SK-N-SH treated with all-trans-retinoic acid at 6 μM for 48 hours (cell line): ENCODE results near the gene TUBB2A.

Source experiments
- ARNTL ChIP-seq: fragments of 450-650 bp; formaldehyde crosslinking; IDR thresholded peaks from 2 replicates; pipeline ENCODE4 v1.5.0; 2020; ENCODE audit warnings: low read depth, mild to moderate bottlenecking, moderate library complexity, borderline replicate concordance
- BACH2 ChIP-seq: fragments of 250-450 bp; sonication (Bioruptor Pico); IDR thresholded peaks from 2 replicates; pipeline ENCODE4 v1.9.0; 2021; ENCODE audit warnings: mild to moderate bottlenecking, borderline replicate concordance
- ESRRG ChIP-seq: fragments of 250-450 bp; sonication (Bioruptor Pico); IDR thresholded peaks from 2 replicates; pipeline ENCODE4 v1.6.1; 2021; ENCODE audit warnings: mild to moderate bottlenecking
- PATZ1 ChIP-seq: fragments of 250-450 bp; sonication (Bioruptor Pico); IDR thresholded peaks from 2 replicates; pipeline ENCODE4 v1.8.0; 2020; ENCODE audit warnings: mild to moderate bottlenecking, moderate library complexity, borderline replicate concordance
- POU6F1 ChIP-seq: fragments of 250-450 bp; sonication (Bioruptor Pico); IDR thresholded peaks from 2 replicates; pipeline ENCODE4 v1.8.0; 2021; ENCODE audit warnings: low read depth, mild to moderate bottlenecking, moderate library complexity, borderline replicate concordance
- SNAI2 ChIP-seq: fragments of 250-450 bp; sonication (Bioruptor Pico); IDR thresholded peaks from 2 replicates; pipeline ENCODE4 v1.5.0; 2020; ENCODE audit warnings: mild to moderate bottlenecking, moderate library complexity
- ZFP3 ChIP-seq: fragments of 250-450 bp; sonication (Bioruptor Pico); IDR thresholded peaks from 2 replicates; pipeline ENCODE4 v1.5.0; 2020; ENCODE audit warnings: mild to moderate bottlenecking, moderate library complexity
- ZNF70 ChIP-seq: fragments of 450-650 bp; formaldehyde crosslinking; IDR thresholded peaks from 2 replicates; pipeline ENCODE4 v1.5.0; 2020; ENCODE audit warnings: mild to moderate bottlenecking, moderate library complexity
- TF ChIP-seq, protein P1 (sequence below): fragments of 250-450 bp; sonication (Bioruptor Pico); IDR thresholded peaks from 2 replicates; pipeline ENCODE4 v1.5.1; 2020; ENCODE audit warnings: low read depth, mild to moderate bottlenecking, moderate library complexity
- TF ChIP-seq, protein P2 (sequence below): fragments of 250-450 bp; sonication (Bioruptor Pico); IDR thresholded peaks from 2 replicates; pipeline ENCODE4 v1.5.0; 2020; ENCODE audit warnings: mild to moderate bottlenecking, moderate library complexity

- TF ChIP-seq, protein P1, sequence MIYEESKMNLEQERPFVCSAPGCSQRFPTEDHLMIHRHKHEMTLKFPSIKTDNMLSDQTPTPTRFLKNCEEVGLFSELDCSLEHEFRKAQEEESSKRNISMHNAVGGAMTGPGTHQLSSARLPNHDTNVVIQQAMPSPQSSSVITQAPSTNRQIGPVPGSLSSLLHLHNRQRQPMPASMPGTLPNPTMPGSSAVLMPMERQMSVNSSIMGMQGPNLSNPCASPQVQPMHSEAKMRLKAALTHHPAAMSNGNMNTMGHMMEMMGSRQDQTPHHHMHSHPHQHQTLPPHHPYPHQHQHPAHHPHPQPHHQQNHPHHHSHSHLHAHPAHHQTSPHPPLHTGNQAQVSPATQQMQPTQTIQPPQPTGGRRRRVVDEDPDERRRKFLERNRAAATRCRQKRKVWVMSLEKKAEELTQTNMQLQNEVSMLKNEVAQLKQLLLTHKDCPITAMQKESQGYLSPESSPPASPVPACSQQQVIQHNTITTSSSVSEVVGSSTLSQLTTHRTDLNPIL (CRISPR knock-in tag): no peak
- TF ChIP-seq ZFP3 (CRISPR knock-in tag) (no peak), ZNF70 (no peak), BACH2 (no peak), ARNTL (no peak), POU6F1 (CRISPR knock-in tag) (no peak), PATZ1 (CRISPR knock-in tag) (no peak), SNAI2 (CRISPR knock-in tag) (no peak), ESRRG (CRISPR knock-in tag) (no peak)
- TF ChIP-seq, protein P2, sequence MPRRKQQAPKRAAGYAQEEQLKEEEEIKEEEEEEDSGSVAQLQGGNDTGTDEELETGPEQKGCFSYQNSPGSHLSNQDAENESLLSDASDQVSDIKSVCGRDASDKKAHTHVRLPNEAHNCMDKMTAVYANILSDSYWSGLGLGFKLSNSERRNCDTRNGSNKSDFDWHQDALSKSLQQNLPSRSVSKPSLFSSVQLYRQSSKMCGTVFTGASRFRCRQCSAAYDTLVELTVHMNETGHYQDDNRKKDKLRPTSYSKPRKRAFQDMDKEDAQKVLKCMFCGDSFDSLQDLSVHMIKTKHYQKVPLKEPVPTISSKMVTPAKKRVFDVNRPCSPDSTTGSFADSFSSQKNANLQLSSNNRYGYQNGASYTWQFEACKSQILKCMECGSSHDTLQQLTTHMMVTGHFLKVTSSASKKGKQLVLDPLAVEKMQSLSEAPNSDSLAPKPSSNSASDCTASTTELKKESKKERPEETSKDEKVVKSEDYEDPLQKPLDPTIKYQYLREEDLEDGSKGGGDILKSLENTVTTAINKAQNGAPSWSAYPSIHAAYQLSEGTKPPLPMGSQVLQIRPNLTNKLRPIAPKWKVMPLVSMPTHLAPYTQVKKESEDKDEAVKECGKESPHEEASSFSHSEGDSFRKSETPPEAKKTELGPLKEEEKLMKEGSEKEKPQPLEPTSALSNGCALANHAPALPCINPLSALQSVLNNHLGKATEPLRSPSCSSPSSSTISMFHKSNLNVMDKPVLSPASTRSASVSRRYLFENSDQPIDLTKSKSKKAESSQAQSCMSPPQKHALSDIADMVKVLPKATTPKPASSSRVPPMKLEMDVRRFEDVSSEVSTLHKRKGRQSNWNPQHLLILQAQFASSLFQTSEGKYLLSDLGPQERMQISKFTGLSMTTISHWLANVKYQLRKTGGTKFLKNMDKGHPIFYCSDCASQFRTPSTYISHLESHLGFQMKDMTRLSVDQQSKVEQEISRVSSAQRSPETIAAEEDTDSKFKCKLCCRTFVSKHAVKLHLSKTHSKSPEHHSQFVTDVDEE (CRISPR knock-in tag): no peak
Measured at GRCh38 chr6:3118353-3119039, 38.8 kb downstream of the TUBB2A start, which contains the start of gene BPHL.
